LNCAP (cell line): ENCODE measurements around the gene DTNA.

ENCODE experiments used
- TF ChIP-seq, protein P1 (sequence below): fragments of 450-650 bp; IDR thresholded peaks from 2 replicates; pipeline ENCODE4 v1.5.1; 2017; ENCODE audit warnings: mild to moderate bottlenecking

DTNA gene

GRCh38 chr18:34913837-34914661, 204.0 kb downstream of the DTNA start:
- TF ChIP-seq, protein P1, sequence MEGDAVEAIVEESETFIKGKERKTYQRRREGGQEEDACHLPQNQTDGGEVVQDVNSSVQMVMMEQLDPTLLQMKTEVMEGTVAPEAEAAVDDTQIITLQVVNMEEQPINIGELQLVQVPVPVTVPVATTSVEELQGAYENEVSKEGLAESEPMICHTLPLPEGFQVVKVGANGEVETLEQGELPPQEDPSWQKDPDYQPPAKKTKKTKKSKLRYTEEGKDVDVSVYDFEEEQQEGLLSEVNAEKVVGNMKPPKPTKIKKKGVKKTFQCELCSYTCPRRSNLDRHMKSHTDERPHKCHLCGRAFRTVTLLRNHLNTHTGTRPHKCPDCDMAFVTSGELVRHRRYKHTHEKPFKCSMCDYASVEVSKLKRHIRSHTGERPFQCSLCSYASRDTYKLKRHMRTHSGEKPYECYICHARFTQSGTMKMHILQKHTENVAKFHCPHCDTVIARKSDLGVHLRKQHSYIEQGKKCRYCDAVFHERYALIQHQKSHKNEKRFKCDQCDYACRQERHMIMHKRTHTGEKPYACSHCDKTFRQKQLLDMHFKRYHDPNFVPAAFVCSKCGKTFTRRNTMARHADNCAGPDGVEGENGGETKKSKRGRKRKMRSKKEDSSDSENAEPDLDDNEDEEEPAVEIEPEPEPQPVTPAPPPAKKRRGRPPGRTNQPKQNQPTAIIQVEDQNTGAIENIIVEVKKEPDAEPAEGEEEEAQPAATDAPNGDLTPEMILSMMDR: no peak

- TF ChIP-seq, protein P1: no peak
Observed at GRCh38 chr18:34915046-34915445, 204.9 kb downstream of the DTNA start.

- TF ChIP-seq, protein P1: no peak
Observed at GRCh38 chr18:34918856-34919255, 208.8 kb downstream of the DTNA start.

GRCh38 chr18:34921226-34921625, 211.1 kb downstream of the DTNA start:
- TF ChIP-seq, protein P1: no peak

GRCh38 chr18:34921811-34922385, 211.8 kb downstream of the DTNA start:
- TF ChIP-seq, protein P1: no peak

- TF ChIP-seq, protein P1: no peak
Observed at GRCh38 chr18:34923911-34924310, 213.8 kb downstream of the DTNA start.

DNA sequence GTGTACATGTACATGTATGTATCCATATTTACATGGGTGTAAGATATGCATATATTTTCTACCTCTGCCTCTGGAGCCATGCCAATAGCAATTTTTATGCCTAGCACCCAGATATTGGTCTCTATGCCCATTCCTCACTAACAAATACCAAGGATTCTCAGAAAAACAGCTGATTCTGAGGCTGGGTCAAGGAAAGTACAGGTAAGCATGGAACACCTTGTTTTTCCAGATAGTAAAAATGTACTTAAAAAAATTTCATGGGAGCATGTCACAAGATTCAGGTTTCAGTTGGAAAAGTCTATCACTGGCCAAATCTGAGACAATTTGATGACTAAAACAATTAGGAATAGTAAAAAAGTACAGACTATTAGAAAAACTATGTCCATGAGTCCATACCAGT, 216.6 kb downstream of the DTNA start:
- TF ChIP-seq, protein P1: no peak
